Endothelial cell (in vitro differentiated cells): ENCODE measurements around the gene FUT6. TPM values are rescaled to one million over a fixed set of nuclear protein-coding genes. Genes with fewer than 3 reads are reported as not detected.

Experiments
- DNase-seq: peaks from one replicate; pipeline ENCODE4 v3.0.0; 2021; ENCODE audit warnings: low spot score
- H3K27ac Mint-ChIP-seq: one replicate; pipeline ENCODE4 v1.8.0; 2021; ENCODE audit warnings: mixed read lengths, inconsistent platforms; ENCODE audit not compliant: unreplicated experiment
- H3K27me3 Mint-ChIP-seq: one replicate; pipeline ENCODE4 v1.8.0; 2021; ENCODE audit warnings: mild to moderate bottlenecking, moderate library complexity, mixed read lengths, inconsistent platforms; ENCODE audit not compliant: unreplicated experiment
- H3K36me3 Mint-ChIP-seq: one replicate; pipeline ENCODE4 v1.8.0; 2021; ENCODE audit warnings: mild to moderate bottlenecking, low read depth, mixed read lengths, inconsistent platforms; ENCODE audit not compliant: unreplicated experiment
- H3K4me1 Mint-ChIP-seq: one replicate; pipeline ENCODE4 v1.8.0; 2021; ENCODE audit warnings: mild to moderate bottlenecking, mixed read lengths, inconsistent platforms; ENCODE audit not compliant: unreplicated experiment
- H3K4me3 Mint-ChIP-seq: one replicate; pipeline ENCODE4 v1.8.0; 2021; ENCODE audit warnings: mild to moderate bottlenecking, mixed read lengths, inconsistent platforms; ENCODE audit not compliant: unreplicated experiment
- H3K9me3 Mint-ChIP-seq: one replicate; pipeline ENCODE4 v1.8.0; 2021; ENCODE audit warnings: mixed read lengths, inconsistent platforms; ENCODE audit not compliant: unreplicated experiment
- total RNA-seq: library from RNA; stranded (reverse); fragmentation: NEBNext Ultra II Directional; extraction: Animal tissue kit (Norgen Biotek cat#: 25700); gene quantifications from one replicate; pipeline ENCODE4 v1.2.1, GENCODE V29; 2021; ENCODE audit not compliant: unreplicated experiment
- TF ChIP-seq, protein P1 (sequence below): fragments of 200-600 bp; sonication (generic); IDR thresholded peaks from one replicate; pipeline ENCODE4 v1.5.0; 2021; ENCODE audit warnings: antibody characterized with exemption; ENCODE audit not compliant: unreplicated experiment

Gene FUT6
- total RNA-seq, 1 donor from 2014 or later, result 0.18 TPM

DNA sequence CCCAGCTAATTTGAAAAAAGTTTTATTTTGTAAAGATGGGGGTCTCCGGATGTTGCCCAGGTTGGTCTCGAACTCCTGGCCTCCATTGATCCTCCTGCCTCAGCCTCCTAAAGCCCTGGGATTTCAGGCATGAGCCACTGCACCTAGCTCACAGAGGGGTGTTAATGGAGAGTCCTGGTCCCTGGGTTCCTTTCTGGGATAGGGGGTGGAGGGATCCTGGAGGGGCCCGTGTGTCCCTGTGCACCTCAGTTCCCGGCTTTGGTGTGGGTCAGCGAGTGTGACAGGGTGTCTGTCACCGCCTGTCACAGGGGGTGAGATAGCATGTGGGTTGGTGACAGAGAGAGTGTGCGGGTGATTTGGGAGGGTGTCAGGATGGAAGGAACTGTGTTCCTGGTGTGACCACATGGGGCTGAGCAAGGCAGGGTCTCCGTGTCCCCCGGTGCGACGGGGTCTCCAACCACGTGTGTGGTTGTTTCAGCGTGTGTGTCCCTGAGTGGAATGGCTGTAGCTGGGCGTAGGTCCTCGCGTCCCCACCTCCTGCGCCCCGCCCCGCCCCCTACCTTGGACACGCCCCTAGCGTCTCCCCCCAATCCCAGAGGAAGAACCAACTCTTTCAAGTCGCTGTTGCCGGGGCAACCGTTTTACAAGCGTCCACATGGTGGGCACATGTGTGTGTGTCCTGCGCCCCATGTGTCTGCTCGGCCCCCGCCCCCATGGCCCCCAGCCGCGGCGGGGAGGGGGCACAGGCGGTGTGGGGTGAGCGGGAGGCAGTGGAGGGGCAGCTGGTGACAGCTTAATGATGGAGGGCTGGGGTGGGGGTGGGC, 37.5 kb downstream of the FUT6 start:
- Mint-ChIP-seq H3K27ac (no peak overlapping the region), H3K36me3 (peaks cover 6% of the 10 kb centered on the region), H3K27me3 (peaks cover 25% of the 10 kb centered on the region), H3K4me3 (no peak overlapping the region), H3K9me3 (no peaks in the 10 kb centered on the region), H3K4me1 (no peaks in the 10 kb centered on the region)
- DNase-seq, result no peak
- TF ChIP-seq, protein P1, sequence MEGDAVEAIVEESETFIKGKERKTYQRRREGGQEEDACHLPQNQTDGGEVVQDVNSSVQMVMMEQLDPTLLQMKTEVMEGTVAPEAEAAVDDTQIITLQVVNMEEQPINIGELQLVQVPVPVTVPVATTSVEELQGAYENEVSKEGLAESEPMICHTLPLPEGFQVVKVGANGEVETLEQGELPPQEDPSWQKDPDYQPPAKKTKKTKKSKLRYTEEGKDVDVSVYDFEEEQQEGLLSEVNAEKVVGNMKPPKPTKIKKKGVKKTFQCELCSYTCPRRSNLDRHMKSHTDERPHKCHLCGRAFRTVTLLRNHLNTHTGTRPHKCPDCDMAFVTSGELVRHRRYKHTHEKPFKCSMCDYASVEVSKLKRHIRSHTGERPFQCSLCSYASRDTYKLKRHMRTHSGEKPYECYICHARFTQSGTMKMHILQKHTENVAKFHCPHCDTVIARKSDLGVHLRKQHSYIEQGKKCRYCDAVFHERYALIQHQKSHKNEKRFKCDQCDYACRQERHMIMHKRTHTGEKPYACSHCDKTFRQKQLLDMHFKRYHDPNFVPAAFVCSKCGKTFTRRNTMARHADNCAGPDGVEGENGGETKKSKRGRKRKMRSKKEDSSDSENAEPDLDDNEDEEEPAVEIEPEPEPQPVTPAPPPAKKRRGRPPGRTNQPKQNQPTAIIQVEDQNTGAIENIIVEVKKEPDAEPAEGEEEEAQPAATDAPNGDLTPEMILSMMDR, result no peak

DNA sequence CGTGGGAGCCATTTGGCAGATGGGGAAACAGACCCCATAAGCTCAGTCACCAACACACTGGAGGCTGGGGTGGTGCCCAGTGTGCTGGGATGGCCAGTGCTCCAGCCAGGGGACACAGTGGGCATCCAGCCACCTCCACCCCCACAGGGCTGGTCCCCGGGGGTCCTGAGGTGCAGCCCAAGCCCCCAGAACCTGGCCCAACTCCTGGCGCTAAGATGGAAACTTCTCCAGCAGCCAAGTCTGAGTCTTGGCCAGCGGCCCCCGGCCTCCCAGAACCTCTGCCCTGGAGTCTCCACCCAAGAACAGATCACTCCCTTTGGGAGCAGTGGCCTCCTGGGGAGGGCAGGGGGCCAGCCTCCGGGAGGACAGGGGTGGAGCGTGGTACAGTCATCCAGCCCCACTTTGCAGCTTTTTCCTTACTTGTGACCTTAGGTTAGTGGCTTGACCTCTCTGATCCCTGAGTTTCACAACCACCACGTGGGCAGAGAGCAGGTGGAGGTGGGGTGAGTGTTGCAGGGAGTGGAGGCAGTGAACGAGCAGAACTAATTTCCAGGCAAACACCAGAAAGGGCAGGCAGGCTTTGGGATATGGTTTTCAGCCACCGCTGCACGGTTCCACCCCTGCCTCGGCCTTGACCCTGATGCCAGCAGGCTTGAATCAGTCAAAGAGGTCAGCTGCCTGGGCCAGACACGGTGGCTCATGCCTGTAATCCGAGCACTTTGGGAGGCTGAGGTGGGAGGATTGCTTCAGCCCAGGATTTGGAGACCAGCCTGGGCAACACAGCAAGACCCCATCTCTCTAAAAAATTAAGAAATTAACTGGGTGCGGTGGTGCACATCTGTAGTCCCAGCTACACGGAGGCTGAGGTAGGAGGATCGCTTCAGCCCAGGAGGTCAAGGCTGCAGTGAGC, 38.9 kb downstream of the FUT6 start:
- Mint-ChIP-seq H3K27me3 (peaks cover 22% of the 10 kb centered on the region), H3K27ac (no peak overlapping the region), H3K4me3 (no peak overlapping the region), H3K36me3 (no peaks in the 10 kb centered on the region), H3K4me1 (no peaks in the 10 kb centered on the region), H3K9me3 (no peaks in the 10 kb centered on the region)
- DNase-seq, result no peak
- TF ChIP-seq, protein P1, result no peak

DNA sequence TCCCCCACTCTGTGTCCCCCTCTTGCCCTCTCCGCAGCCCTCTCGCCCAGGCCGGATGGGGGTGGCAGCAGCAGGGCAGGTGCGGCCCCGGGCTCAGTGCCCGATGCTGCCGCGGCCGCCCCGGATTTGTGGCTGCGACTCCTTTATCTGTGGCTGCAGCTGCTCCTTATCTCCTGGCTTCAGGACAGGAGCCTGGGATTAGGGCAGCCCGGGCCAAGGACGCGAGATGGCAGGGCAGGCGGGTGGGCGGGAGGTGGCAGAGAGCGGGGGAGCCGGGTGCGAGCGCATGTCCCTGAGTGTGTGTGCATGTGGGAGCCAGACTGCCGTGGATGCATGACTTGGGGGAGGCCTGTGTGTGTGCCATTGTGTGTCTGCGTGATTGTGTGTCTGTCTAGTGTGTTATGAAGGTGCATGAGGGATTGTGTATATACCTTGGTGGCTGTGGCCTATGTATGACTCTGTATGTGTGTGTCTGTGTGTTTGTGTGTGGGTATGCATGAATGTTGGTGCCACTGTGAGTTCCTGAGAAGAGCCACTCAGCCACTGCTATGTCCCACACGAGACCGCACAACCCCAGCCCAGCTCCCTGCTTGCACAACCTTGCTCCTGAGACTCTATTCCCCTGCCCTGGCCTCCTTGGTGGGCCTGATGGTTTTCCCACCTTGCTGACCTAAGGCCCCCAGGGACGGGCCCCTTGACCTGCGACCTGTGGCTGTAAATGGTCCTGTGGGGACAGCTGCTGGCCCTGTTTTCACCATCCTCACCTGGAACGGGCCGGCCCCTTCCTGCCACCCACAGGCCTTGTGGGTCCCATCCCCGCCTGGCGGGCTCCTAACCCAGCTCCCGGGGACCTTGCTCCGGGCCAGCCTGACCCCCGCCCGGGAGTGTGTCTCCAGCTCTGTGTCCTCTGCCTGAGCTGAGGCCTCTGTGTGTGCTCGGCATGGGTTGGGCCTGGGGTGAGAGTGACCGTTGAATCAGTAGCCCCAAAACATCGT, 40.0 kb downstream of the FUT6 start:
- H3K9me3 Mint-ChIP-seq, result no peaks in the 10 kb centered on the region
- H3K36me3 Mint-ChIP-seq, result no peaks in the 10 kb centered on the region
- no peak for DNase-seq
- TF ChIP-seq, protein P1, result no peak
- peaks cover 22% of the 10 kb centered on the region for H3K27me3 Mint-ChIP-seq
- no peak overlapping the region for H3K27ac Mint-ChIP-seq
- H3K4me1 Mint-ChIP-seq, result no peaks in the 10 kb centered on the region
- no peak overlapping the region for H3K4me3 Mint-ChIP-seq

DNA sequence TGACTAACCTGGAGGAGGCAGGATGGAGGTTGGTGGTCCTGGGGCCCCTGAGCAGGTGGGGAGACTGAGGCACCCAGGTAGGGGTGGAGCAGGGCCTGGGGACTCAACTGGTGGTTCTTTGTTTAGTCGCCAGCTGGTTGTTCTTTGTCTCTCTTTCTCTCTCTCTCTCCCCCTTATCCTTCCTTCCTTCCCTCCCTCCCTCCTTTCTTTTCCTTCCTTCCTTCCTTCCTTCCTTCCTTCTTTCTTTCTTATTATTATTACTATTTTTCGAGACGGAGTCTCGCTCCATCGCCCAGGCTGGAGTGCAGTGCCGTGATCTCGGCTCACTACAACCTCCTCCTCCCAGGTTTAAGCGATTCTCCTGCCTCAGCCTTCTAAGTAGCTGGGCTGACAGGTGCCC, 41.3 kb downstream of the FUT6 start:
- H3K27ac Mint-ChIP-seq, result no peak overlapping the region
- H3K27me3 Mint-ChIP-seq, result peaks cover 14% of the 10 kb centered on the region
- H3K9me3 Mint-ChIP-seq, result no peaks in the 10 kb centered on the region
- TF ChIP-seq, protein P1, result no peak
- no peak overlapping the region for H3K4me3 Mint-ChIP-seq
- DNase-seq, result no peak
- H3K4me1 Mint-ChIP-seq, result no peaks in the 10 kb centered on the region
- no peaks in the 10 kb centered on the region for H3K36me3 Mint-ChIP-seq
